VCaP (cell line): ENCODE data around the gene E2F6.
A peak's percentile ranks its signal among the peaks of the same experiment; 100 is the strongest.

ENCODE experiments used
- H3K27ac ChIP-seq: fragments of 450-650 bp; 2 replicates; pipeline ENCODE4 v1.5.1; 2017
- CTCF ChIP-seq: fragments of 450-650 bp; conservative IDR thresholded peaks from 2 replicates; pipeline ENCODE4 v1.5.1; 2017; ENCODE audit warnings: mild to moderate bottlenecking, moderate library complexity

E2F6 gene

GRCh38 chr2:11454824-11455223, 11.1 kb downstream of the E2F6 start:
- H3K27ac ChIP-seq, result no peak overlapping the region
- no peak for TF ChIP-seq CTCF

- H3K27ac ChIP-seq, result no peak overlapping the region
- TF ChIP-seq CTCF, result no peak
Measured at GRCh38 chr2:11450791-11451190, 15.2 kb downstream of the E2F6 start.

- H3K27ac ChIP-seq, result no peak overlapping the region
- TF ChIP-seq CTCF, result peak; percentile 89
Measured at GRCh38 chr2:11446733-11447248, 19.2 kb downstream of the E2F6 start.

- H3K27ac ChIP-seq, result no peak overlapping the region
- TF ChIP-seq CTCF, result no peak
Measured at GRCh38 chr2:11444737-11445136, 21.2 kb downstream of the E2F6 start.

GRCh38 chr2:11438555-11439080, 27.3 kb downstream of the E2F6 start:
- TF ChIP-seq CTCF, result no peak
- no peak overlapping the region for H3K27ac ChIP-seq

- no peak for TF ChIP-seq CTCF
- H3K27ac ChIP-seq, result no peak overlapping the region
Measured at GRCh38 chr2:11437602-11438001, 28.4 kb downstream of the E2F6 start.

GRCh38 chr2:11435036-11435435, 30.9 kb downstream of the E2F6 start:
- no peak overlapping the region for H3K27ac ChIP-seq
- TF ChIP-seq CTCF, result no peak

- TF ChIP-seq CTCF, result no peak
- no peak overlapping the region for H3K27ac ChIP-seq
Measured at GRCh38 chr2:11434443-11434842, 31.5 kb downstream of the E2F6 start.
